HepG2 (cell line): ENCODE results near the gene LRRC28. TPM values are rescaled to one million over a fixed set of nuclear protein-coding genes. Genes with fewer than 3 reads are reported as not detected.

Experiments
- ATAC-seq: fragments of 200-7000 bp; cut with Tn5 transposase; 3 replicates; pipeline ENCODE4 v1.9.1; 2020; ENCODE audit warnings: mild to moderate bottlenecking, moderate library complexity
- BruUV-seq: library from RNA; stranded (reverse); fragments of 400-500 nt; replicated peaks from 2 replicates; lab custom pipeline; 2021; lab: Mats Ljungman, UMichigan
- CTCF ChIA-PET: fragments of 300-600 bp; formaldehyde crosslinking; extraction: SDS; loops from one replicate; lab custom pipeline; 2021; ENCODE audit warnings: low total read pairs, inconsistent platforms, low intra/inter-chr PET ratio; lab: Yijun Ruan, JAX
- POLR2A ChIA-PET: fragments of 350-600 bp; sonication (Branson Sonifier 250); formaldehyde crosslinking; loops from one replicate; lab custom pipeline; 2020; ENCODE audit warnings: antibody characterized with exemption, inconsistent platforms; lab: Yijun Ruan, JAX
- DNase-seq: peaks from one replicate; pipeline ENCODE4 v3.0.0-alpha.2; 2015; ENCODE audit warnings: low spot score
- FAIRE-seq: peaks from 3 replicates; lab custom pipeline; 2011; peaks lifted over from hg19 to GRCh38; lab: Jason Lieb, UNC
- H2AFZ ChIP-seq: one replicate; pipeline ENCODE4 v1.6.1; 2011; ENCODE audit warnings: low read length, inconsistent platforms
- H3K27ac ChIP-seq: fragments of 300-600 bp; 3 replicates; pipeline ENCODE4 v1.8.0; 2011; ENCODE audit warnings: mixed run types, mild to moderate bottlenecking, mixed read lengths, low read length, inconsistent platforms; ENCODE audit not compliant: insufficient read depth; ENCODE audit errors: extremely low read length
- H3K27me3 ChIP-seq, 2 experiments: fragments of 200-600 bp in 1 of 2; 2 replicates in 1 of 2; 3 replicates in 1 of 2; pipeline versions ENCODE4 v1.6.0 to v1.8.0; 2011; ENCODE audit warnings: low read length in 2 of 2, mild to moderate bottlenecking in 2 of 2, moderate library complexity in 2 of 2, inconsistent platforms in 1 of 2; ENCODE audit not compliant: insufficient read depth in 2 of 2, control insufficient read depth in 1 of 2
- H3K36me3 ChIP-seq, 2 experiments: fragments of 200-600 bp in 1 of 2; replicated peaks in 1 of 2; 2 replicates in 1 of 2; 3 replicates in 1 of 2; pipeline versions ENCODE4 v1.5.1 to v1.8.0; 2011; ENCODE audit warnings: low read length in 2 of 2, inconsistent platforms in 1 of 2; ENCODE audit not compliant: insufficient read depth in 2 of 2, control insufficient read depth in 1 of 2
- H3K4me1 ChIP-seq: 2 replicates; pipeline ENCODE4 v1.5.1; 2012; ENCODE audit warnings: low read length, inconsistent platforms; ENCODE audit not compliant: insufficient read depth
- H3K4me2 ChIP-seq: 2 replicates; pipeline ENCODE4 v1.6.0; 2011; ENCODE audit warnings: low read depth, low read length, inconsistent platforms
- H3K4me3 ChIP-seq, 3 experiments: fragments of 200-600 bp in 1 of 3; sonication (generic), shearing (Covaris generic) in 1 of 3; replicated peaks in 1 of 3; 2 replicates each; pipeline ENCODE4 v1.5.1; 2011 to 2016; ENCODE audit warnings: low read length in 3 of 3, inconsistent platforms in 2 of 3, low read depth in 2 of 3, mild to moderate bottlenecking in 2 of 3, control low read depth in 1 of 3, mixed read lengths in 1 of 3; ENCODE audit not compliant: insufficient read depth in 1 of 3
- H3K79me2 ChIP-seq: one replicate; pipeline ENCODE4 v1.6.1; 2011; ENCODE audit warnings: low read length, inconsistent platforms; ENCODE audit not compliant: insufficient read depth
- H3K9ac ChIP-seq: 2 replicates; pipeline ENCODE4 v1.6.0; 2011; ENCODE audit warnings: mild to moderate bottlenecking, low read depth, low read length, inconsistent platforms; ENCODE audit not compliant: insufficient read depth
- H3K9me3 ChIP-seq: 2 replicates; pipeline ENCODE4 v1.5.1; 2012; ENCODE audit warnings: mild to moderate bottlenecking, low read length
- H4K20me1 ChIP-seq: 2 replicates; pipeline ENCODE4 v1.6.0; 2011; ENCODE audit warnings: inconsistent platforms, mild to moderate bottlenecking, low read length, moderate library complexity; ENCODE audit not compliant: insufficient read depth
- CEBPZ ChIP-seq: IDR thresholded peaks from 2 replicates; pipeline ENCODE4 v1.6.1; 2012; ENCODE audit warnings: low read length, improper control_type of control experiment
- KDM5B ChIP-seq: sonication (generic); formaldehyde crosslinking; IDR thresholded peaks from 2 replicates; pipeline ENCODE4 v1.4.0; 2020; ENCODE audit warnings: missing genetic modification reagents, mild to moderate bottlenecking, borderline replicate concordance
- MEF2D ChIP-seq: sonication (generic); formaldehyde crosslinking; IDR thresholded peaks from 2 replicates; pipeline ENCODE4 v1.5.1; 2020; ENCODE audit warnings: mild to moderate bottlenecking, missing genetic modification reagents
- MXD4 ChIP-seq: IDR thresholded peaks from 2 replicates; pipeline ENCODE4 v1.6.1; 2016; ENCODE audit warnings: mild to moderate bottlenecking, missing biosample characterization, missing genetic modification reagents
- SYNCRIP ChIP-seq: fragments of 200-400 bp; formaldehyde crosslinking; IDR thresholded peaks from 2 replicates; pipeline ENCODE4 v1.6.1; 2018; ENCODE audit warnings: mild to moderate bottlenecking, low read depth, low read length; ENCODE audit not compliant: insufficient read depth
- TBL1XR1 ChIP-seq: fragments of 150-350 bp; IDR thresholded peaks from 2 replicates; pipeline ENCODE4 v1.6.1; 2014; ENCODE audit warnings: borderline replicate concordance, low read length; ENCODE audit not compliant: partially characterized antibody
- ZBED4 ChIP-seq: sonication (generic); formaldehyde crosslinking; IDR thresholded peaks from 2 replicates; pipeline ENCODE4 v1.4.0; 2020; ENCODE audit warnings: missing genetic modification reagents, borderline replicate concordance
- ZNF549 ChIP-seq: sonication (generic); formaldehyde crosslinking; IDR thresholded peaks from 2 replicates; pipeline ENCODE4 v1.5.0; 2020; ENCODE audit warnings: missing genetic modification reagents
- ZUFSP ChIP-seq: sonication (generic); formaldehyde crosslinking; IDR thresholded peaks from 2 replicates; pipeline ENCODE4 v1.9.0; 2021; ENCODE audit warnings: missing genetic modification reagents, mild to moderate bottlenecking, borderline replicate concordance
- in situ Hi-C: cut with HindIII; loops from 2 replicates; pipeline ENCODE4 v1.10.0; 2017; ENCODE audit warnings: low pct_unique_long_range_greater_than_20kb; ENCODE audit not compliant: extremely low pct_ligation_motif_present
- intact Hi-C: fragments of 100-400 bp; cut with micrococcal nuclease; formaldehyde crosslinking; loops from one replicate; pipeline ENCODE4 v1.10.0; 2022; ENCODE audit not compliant: unreplicated experiment
- polyA plus RNA-seq, 8 experiments: library from polyadenylated mRNA; depleted of rRNA in 3 of 8; stranded (reverse) in 7 of 8; unstranded in 1 of 8; fragments of >200 nt; fragmentation: Illumina TruSeq in 4 of 8; extraction: Trizol in 4 of 8; gene quantifications; 2 replicates each; pipeline versions ENCODE4 v1.2.1 to v1.2.3, GENCODE V29; 2011 to 2016; ENCODE audit warnings: low read depth in 4 of 8, missing spikeins in 1 of 8, mixed read lengths in 1 of 8; ENCODE audit not compliant: insufficient read depth in 1 of 8
- total RNA-seq, 5 experiments: library from RNA; depleted of rRNA; stranded (reverse); fragments of >200 nt; fragmentation: Illumina TruSeq; extraction: Trizol; gene quantifications; 2 replicates each; pipeline ENCODE4 v1.2.3, GENCODE V29; 2016; ENCODE audit warnings: low read depth in 1 of 5

Gene LRRC28
- total and polyA plus RNA-seq, 2 of the 13 experiments (the other 11 are each of a cell fraction or from before 2014, with no cell fraction given), result 17.5 to 21.3 TPM

- no peak overlapping the region for H3K9ac ChIP-seq
- H3K4me3 ChIP-seq, result no peak overlapping the region
- ChIA-PET CTCF (no interaction called here), POLR2A (no interaction called here)
- in situ Hi-C loops, result no loop called here
- no peaks in the 10 kb centered on the region; a peak in 1 of 5 replicates for H3K36me3 ChIP-seq
- no peaks in the 10 kb centered on the region for H3K27me3 ChIP-seq
- ATAC-seq (no peak), FAIRE-seq (no peak), DNase-seq (no peak)
- no TSS peak for BruUV-seq
- intact Hi-C loops, result no loop called here
- H3K4me2 ChIP-seq, result no peak overlapping the region
- H3K9me3 ChIP-seq, result no peaks in the 10 kb centered on the region
- H2AFZ ChIP-seq, result no peak overlapping the region
- no peaks in the 10 kb centered on the region for H3K79me2 ChIP-seq
- TF ChIP-seq ZBED4 (CRISPR knock-in tag) (no peak), ZUFSP (CRISPR knock-in tag) (no peak), SYNCRIP (no peak), ZNF549 (CRISPR knock-in tag) (no peak), CEBPZ (no peak), MEF2D (CRISPR knock-in tag) (no peak), KDM5B (CRISPR knock-in tag) (no peak), TBL1XR1 (no peak), MXD4 (CRISPR knock-in tag) (no peak)
- peaks cover 8% of the 10 kb centered on the region for H3K4me1 ChIP-seq
- no peak overlapping the region for H3K27ac ChIP-seq
- H4K20me1 ChIP-seq, result no peaks in the 10 kb centered on the region
These were observed 84.2 kb downstream of the LRRC28 start for GRCh38 chr15:99335508-99335907.
